ENCODE results near the gene PLA2G5.
"Not testable (repeated sequence)": the region's sequence is repeated elsewhere in the genome, so short reads cannot be mapped to it uniquely, and the experiment has no call there.

Gene PLA2G5

GRCh38 chr1:20123722-20124455 is 53.9 kb downstream of the PLA2G5 start:
- TF ChIP-seq CTCF (IDR thresholded peaks at IDR 0.05; ENCODE audit: insufficient read depth, low read length, poor library complexity, severe bottlenecking), result no peak
- Histone ChIP-seq H3K4me3 (replicated peaks; ENCODE audit: low read depth, low read length) (no peak overlapping the region), H3K27me3 (replicated peaks; ENCODE audit: control insufficient read depth, insufficient read depth, low read length) (no peaks in the 10 kb centered on the region), H3K36me3 (ENCODE audit: control insufficient read depth, insufficient read depth, low read length) (no peaks in the 10 kb centered on the region)
- no peak for DNase-seq (ENCODE audit: extremely low read depth, insufficient read length)

- peak; percentile 36 for DNase-seq (ENCODE audit: extremely low read depth, insufficient read length)
- no peaks in the 10 kb centered on the region for H3K27me3 ChIP-seq (replicated peaks; ENCODE audit: control insufficient read depth, insufficient read depth, low read length)
- TF ChIP-seq CTCF (IDR thresholded peaks at IDR 0.05; ENCODE audit: insufficient read depth, low read length, poor library complexity, severe bottlenecking), result no peak
- H3K4me3 ChIP-seq (replicated peaks; ENCODE audit: low read depth, low read length), result no peak overlapping the region
- H3K36me3 ChIP-seq (ENCODE audit: control insufficient read depth, insufficient read depth, low read length), result no peaks in the 10 kb centered on the region
These were observed 54.6 kb downstream of the PLA2G5 start for GRCh38 chr1:20124456-20125057.

- no peak for TF ChIP-seq CTCF (IDR thresholded peaks at IDR 0.05; ENCODE audit: insufficient read depth, low read length, poor library complexity, severe bottlenecking)
- no peaks in the 10 kb centered on the region for H3K27me3 ChIP-seq (replicated peaks; ENCODE audit: control insufficient read depth, insufficient read depth, low read length)
- no peaks in the 10 kb centered on the region for H3K36me3 ChIP-seq (ENCODE audit: control insufficient read depth, insufficient read depth, low read length)
- no peak overlapping the region for H3K4me3 ChIP-seq (replicated peaks; ENCODE audit: low read depth, low read length)
- no peak for DNase-seq (ENCODE audit: extremely low read depth, insufficient read length)
These were observed 55.1 kb downstream of the PLA2G5 start for GRCh38 chr1:20125100-20125499.

- peak; percentile 3 for TF ChIP-seq CTCF (IDR thresholded peaks at IDR 0.05; ENCODE audit: insufficient read depth, low read length, poor library complexity, severe bottlenecking)
- H3K4me3 ChIP-seq (replicated peaks; ENCODE audit: low read depth, low read length), result no peak overlapping the region
- DNase-seq (ENCODE audit: extremely low read depth, insufficient read length), result peak; percentile 53
- H3K36me3 ChIP-seq (ENCODE audit: control insufficient read depth, insufficient read depth, low read length), result no peaks in the 10 kb centered on the region
- H3K27me3 ChIP-seq (replicated peaks; ENCODE audit: control insufficient read depth, insufficient read depth, low read length), result no peaks in the 10 kb centered on the region
These were observed 56.2 kb downstream of the PLA2G5 start for GRCh38 chr1:20126041-20126805.

GRCh38 chr1:20126806-20127440 is 56.9 kb downstream of the PLA2G5 start:
- no peak for TF ChIP-seq CTCF (IDR thresholded peaks at IDR 0.05; ENCODE audit: insufficient read depth, low read length, poor library complexity, severe bottlenecking)

GRCh38 chr1:20130518-20130917 is 60.5 kb downstream of the PLA2G5 start:
- H3K36me3 ChIP-seq (ENCODE audit: control insufficient read depth, insufficient read depth, low read length); H3K27me3 ChIP-seq (replicated peaks; ENCODE audit: control insufficient read depth, insufficient read depth, low read length); H3K4me3 ChIP-seq (replicated peaks; ENCODE audit: low read depth, low read length); DNase-seq (ENCODE audit: extremely low read depth, insufficient read length): not testable (repeated sequence)

More at GRCh38 chr1:20126806-20127440, 56.9 kb downstream of the PLA2G5 start:
- no peaks in the 10 kb centered on the region for H3K27me3 ChIP-seq (replicated peaks; ENCODE audit: control insufficient read depth, insufficient read depth, low read length)
- no peak overlapping the region for H3K4me3 ChIP-seq (replicated peaks; ENCODE audit: low read depth, low read length)
- no peaks in the 10 kb centered on the region for H3K36me3 ChIP-seq (ENCODE audit: control insufficient read depth, insufficient read depth, low read length)
- DNase-seq (ENCODE audit: extremely low read depth, insufficient read length), result peak; percentile 42

Data from GM06990 (cell line).